ENCODE measurements around the gene ZNF66. TPM values are rescaled to one million over a fixed set of nuclear protein-coding genes. Genes with fewer than 3 reads are reported as not detected.
"Not testable (repeated sequence)": the region's sequence is repeated elsewhere in the genome, so short reads cannot be mapped to it uniquely, and the experiment has no call there.

ZNF66 gene
- total RNA-seq: 0.64 and 3.4 TPM in 2 replicates
- polyA plus RNA-seq (2012): 0.67 TPM

- DNase-seq (ENCODE audit: low read depth): peak; percentile 99
These were observed at the start of gene ZNF66 for GRCh38 chr19:20776083-20777076. ZNF66 (plus strand) TSS chr19:20776304; CDS start chr19:20776448, 144 bp downstream.

DNA sequence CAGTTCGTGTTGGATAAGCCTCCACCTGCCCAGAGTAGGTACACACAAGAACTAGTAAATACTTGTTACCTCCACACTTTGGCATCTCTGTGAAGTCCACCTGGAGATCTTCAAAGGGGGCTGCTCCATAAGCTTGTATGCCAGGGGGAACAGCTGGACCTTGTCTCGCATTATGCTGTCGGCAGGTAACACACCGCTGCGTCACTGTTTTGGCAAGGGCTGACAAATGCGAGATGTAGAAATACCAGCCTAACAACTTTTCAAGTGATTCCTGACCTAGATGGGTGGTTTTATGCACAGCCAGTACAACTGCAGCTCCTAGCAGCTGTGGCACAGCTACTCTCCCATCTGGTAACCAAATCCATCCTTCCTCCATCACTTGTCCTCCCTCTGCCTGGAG lies 25.9 kb upstream of the ZNF66 start:
- DNase-seq (ENCODE audit: low read depth): not testable (repeated sequence)

- DNase-seq (ENCODE audit: low read depth): not testable (repeated sequence)
These were observed 23.8 kb upstream of the ZNF66 start for GRCh38 chr19:20752291-20752690.

- DNase-seq (ENCODE audit: low read depth): not testable (repeated sequence)
These were observed 6.8 kb upstream of the ZNF66 start for GRCh38 chr19:20769225-20769736.

DNA sequence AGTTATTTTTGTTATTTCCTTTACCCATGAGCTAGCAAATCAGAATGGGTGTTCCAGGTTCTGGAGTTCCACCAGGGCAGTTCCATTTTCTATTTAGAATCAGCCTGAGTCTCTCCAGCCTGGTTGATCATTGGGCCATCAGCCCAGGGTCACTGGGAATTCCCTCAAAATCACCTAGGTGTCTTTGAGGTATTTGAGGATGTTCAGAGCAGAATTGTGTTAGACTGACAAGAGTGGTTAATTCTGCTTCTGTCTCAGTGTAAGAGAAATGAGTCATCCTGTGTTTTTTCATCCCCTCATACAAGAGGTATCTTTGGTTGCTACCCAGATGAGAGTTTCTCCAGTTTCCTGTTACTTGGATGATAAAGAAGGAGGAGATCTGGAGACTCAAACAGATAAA lies 11.7 kb downstream of the ZNF66 start:
- no peak for DNase-seq (ENCODE audit: low read depth)

- no peak for DNase-seq (ENCODE audit: low read depth)
These were observed 15.7 kb downstream of the ZNF66 start for GRCh38 chr19:20791806-20792205.

GRCh38 chr19:20806311-20807262 lies 30.5 kb downstream of the ZNF66 start:
- DNase-seq (ENCODE audit: low read depth): not testable (repeated sequence)

GRCh38 chr19:20840371-20840770 lies 64.3 kb downstream of the ZNF66 start:
- no peak for DNase-seq (ENCODE audit: low read depth)

Other genes starting within 250 kb of the ZNF66 start
- gene ZNF737, start 210.5 kb upstream of the ZNF66 start, total RNA-seq: 9.2 and 13.6 TPM in 2 replicates
- 29.0 and 45.9 TPM in 2 replicates for gene ZNF626, start 114.7 kb upstream of the ZNF66 start, total RNA-seq
- 8.8 and 8.9 TPM in 2 replicates for gene ZNF85, start 146.9 kb downstream of the ZNF66 start, total RNA-seq
- gene ZNF430, start 244.4 kb downstream of the ZNF66 start, total RNA-seq: 6.7 TPM in 2 replicates

Measured in myocyte (in vitro differentiated cells).